Transverse colon (tissue), 4 donors: ENCODE data around the gene VAC14. TPM values are rescaled to one million over a fixed set of nuclear protein-coding genes. Genes with fewer than 3 reads are reported as not detected.

ENCODE experiments used
- DNase-seq: peaks from one replicate; pipeline ENCODE4 v3.0.0-alpha.2; 2019
- H3K27ac ChIP-seq, 4 donors: fragments of 200-600 bp; sonication (generic); 2 replicates each; pipeline ENCODE4 v1.5.1; 2016 to 2018; ENCODE audit warnings: inconsistent platforms in 4 of 4
- H3K27me3 ChIP-seq: fragments of 200-600 bp; sonication (generic); 2 replicates; pipeline ENCODE4 v1.5.1; 2017; ENCODE audit warnings: inconsistent platforms
- H3K36me3 ChIP-seq, 4 donors: fragments of 200-600 bp; sonication (generic); 2 replicates each; pipeline ENCODE4 v1.5.1; 2017 to 2019; ENCODE audit warnings: inconsistent platforms in 4 of 4
- H3K4me1 ChIP-seq, 4 donors: fragments of 200-600 bp; sonication (generic); 2 replicates each; pipeline ENCODE4 v1.5.1; 2017 to 2020; ENCODE audit warnings: inconsistent platforms in 4 of 4
- H3K4me3 ChIP-seq, 4 donors: fragments of 200-600 bp; sonication (generic); 1 replicate in 1 of 4; 2 replicates in 3 of 4; pipeline versions ENCODE4 v1.5.1 to v1.6.1; 2017 to 2019; ENCODE audit warnings: inconsistent platforms in 4 of 4
- H3K9me3 ChIP-seq, 2 donors: fragments of 200-600 bp; sonication (generic); 2 replicates each; pipeline ENCODE4 v1.5.1; 2017 to 2019; ENCODE audit warnings: inconsistent platforms in 2 of 2
- EP300 ChIP-seq: sonication (generic); formaldehyde crosslinking; IDR thresholded peaks from one replicate; pipeline ENCODE4 v1.6.1; 2017; ENCODE audit warnings: antibody characterized with exemption, low read depth
- POLR2A ChIP-seq: fragments of 450-650 bp; IDR thresholded peaks from one replicate; pipeline ENCODE4 v1.6.1; 2016; ENCODE audit warnings: antibody characterized with exemption, mild to moderate bottlenecking, moderate library complexity
- POLR2AphosphoS5 ChIP-seq, 3 donors: sonication (generic); formaldehyde crosslinking; IDR thresholded peaks; one replicate each; pipeline ENCODE4 v1.6.1; 2016; ENCODE audit warnings: antibody characterized with exemption in 3 of 3
- WGBS, 2 donors: methylation state at CpG; one replicate each; pipeline ENCODE4 v1.1.5; 2018; ENCODE audit warnings: low coverage in 1 of 2; 5-methylcytosine and 5-hydroxymethylcytosine counted together
- in situ Hi-C, 4 donors: fragments of 200-750 bp; cut with MboI; loops; one replicate each; pipeline versions ENCODE4 v1.15.0 to v1.15.1; 2017; ENCODE audit warnings: low sequenced_read_pairs in 3 of 4, low pct_ligation_motif_present in 1 of 4, low pct_unique_long_range_greater_than_20kb in 1 of 4
- intact Hi-C: fragments of 100-400 bp; cut with DNase I; formaldehyde crosslinking; loops from one replicate; pipeline ENCODE4 v1.15.1; 2023; ENCODE audit warnings: low total_unique reads
- total RNA-seq, 4 donors: library from RNA; depleted of rRNA; stranded (reverse); fragments of >200 nt; gene quantifications; one replicate each; pipeline ENCODE4 v1.1.0, GENCODE V29; 2016
- TF ChIP-seq, protein P1 (sequence below), 5 experiments: fragments of 200-600 bp in 3 of 5; fragments of 450-650 bp in 2 of 5; sonication (generic) in 3 of 5; IDR thresholded peaks; 1 replicate in 2 of 5; 2 replicates in 3 of 5; pipeline ENCODE4 v1.5.1; 2016 to 2017; ENCODE audit warnings: antibody characterized with exemption in 5 of 5, inconsistent platforms in 3 of 5, mild to moderate bottlenecking in 2 of 5, moderate library complexity in 1 of 5

VAC14 gene
- total RNA-seq, 4 donors from 2014 or later = 37.2 to 270 (median 64.3) TPM

DNA sequence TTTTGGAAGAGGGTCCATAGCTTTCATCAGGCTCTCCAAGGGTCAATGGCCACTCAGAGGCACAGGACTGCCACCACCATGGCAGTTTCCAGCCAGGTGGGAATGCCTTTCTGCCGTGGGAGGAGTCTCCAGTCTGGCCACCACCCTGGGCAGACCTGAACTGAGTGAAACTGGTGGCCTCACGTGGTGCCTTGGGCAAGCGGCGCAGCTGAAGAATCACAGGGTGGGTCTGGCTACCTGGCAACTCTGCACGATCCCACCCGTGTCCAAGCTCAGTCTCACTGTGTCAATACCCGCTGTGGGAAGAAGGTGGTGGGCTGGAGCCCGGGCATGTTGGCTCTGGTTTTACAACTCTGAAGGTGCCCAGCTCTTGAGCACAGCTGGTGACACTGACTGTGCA is 31.8 kb downstream of the VAC14 start:
- 99% methylated on average over 8 of the region's 8 CpGs; no CpG with 5 or more reads in 1 of the 2 donors for WGBS, 2 donors
- in situ Hi-C loops = loop anchor here in 3 of 4 donors (10.0 to 25.0 kb wide), 3 partner anchors 84 to 232 kb away; partner anchors contain the start of gene MTSS2 (in 1 of the 3)
- Histone ChIP-seq H3K4me3 (no peak overlapping the region), H3K27ac (no peak overlapping the region), H3K4me1 (no peaks in the 10 kb centered on the region), H3K9me3 (no peaks in the 10 kb centered on the region), H3K27me3 (no peaks in the 10 kb centered on the region), H3K36me3 (peaks cover 0 to 12% (median 0%) of the 10 kb centered on the region in 4 donors)
- no peak for DNase-seq
- intact Hi-C loops = no loop called here
- TF ChIP-seq POLR2AphosphoS5 (IDR thresholded peaks at IDR 0.05) = no peak
- TF ChIP-seq, protein P1, sequence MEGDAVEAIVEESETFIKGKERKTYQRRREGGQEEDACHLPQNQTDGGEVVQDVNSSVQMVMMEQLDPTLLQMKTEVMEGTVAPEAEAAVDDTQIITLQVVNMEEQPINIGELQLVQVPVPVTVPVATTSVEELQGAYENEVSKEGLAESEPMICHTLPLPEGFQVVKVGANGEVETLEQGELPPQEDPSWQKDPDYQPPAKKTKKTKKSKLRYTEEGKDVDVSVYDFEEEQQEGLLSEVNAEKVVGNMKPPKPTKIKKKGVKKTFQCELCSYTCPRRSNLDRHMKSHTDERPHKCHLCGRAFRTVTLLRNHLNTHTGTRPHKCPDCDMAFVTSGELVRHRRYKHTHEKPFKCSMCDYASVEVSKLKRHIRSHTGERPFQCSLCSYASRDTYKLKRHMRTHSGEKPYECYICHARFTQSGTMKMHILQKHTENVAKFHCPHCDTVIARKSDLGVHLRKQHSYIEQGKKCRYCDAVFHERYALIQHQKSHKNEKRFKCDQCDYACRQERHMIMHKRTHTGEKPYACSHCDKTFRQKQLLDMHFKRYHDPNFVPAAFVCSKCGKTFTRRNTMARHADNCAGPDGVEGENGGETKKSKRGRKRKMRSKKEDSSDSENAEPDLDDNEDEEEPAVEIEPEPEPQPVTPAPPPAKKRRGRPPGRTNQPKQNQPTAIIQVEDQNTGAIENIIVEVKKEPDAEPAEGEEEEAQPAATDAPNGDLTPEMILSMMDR (IDR thresholded peaks at IDR 0.05) = no peak
- no peak for TF ChIP-seq POLR2A
- TF ChIP-seq EP300 = no peak

DNA sequence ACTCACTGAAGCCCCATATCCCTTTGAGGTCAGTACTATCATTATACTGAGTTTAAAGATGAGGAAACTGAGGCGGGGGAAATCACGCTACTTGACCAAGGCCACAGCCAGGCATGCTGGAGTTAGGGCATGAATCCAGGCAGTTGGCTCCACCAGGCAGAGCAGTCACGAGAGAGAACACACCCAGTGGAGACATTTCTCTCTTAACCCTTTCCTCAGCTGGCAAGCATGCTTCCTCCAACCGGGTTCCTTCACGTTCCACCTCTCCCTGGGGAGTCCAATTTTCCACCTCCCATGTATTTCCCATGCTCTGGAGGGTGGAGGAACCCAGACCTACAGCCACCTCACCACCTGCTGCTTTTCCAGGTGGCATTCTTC is 32.8 kb downstream of the VAC14 start:
- Histone ChIP-seq H3K27ac (no peak overlapping the region), H3K36me3 (peaks cover 0 to 12% (median 0%) of the 10 kb centered on the region in 4 donors), H3K4me3 (no peak overlapping the region), H3K9me3 (no peaks in the 10 kb centered on the region), H3K4me1 (no peaks in the 10 kb centered on the region), H3K27me3 (no peaks in the 10 kb centered on the region)
- 68% methylated on average over 5 of the region's 5 CpGs; no CpG with 5 or more reads in 1 of the 2 donors for WGBS, 2 donors
- in situ Hi-C loops = loop anchor here in 3 of 4 donors (10.0 to 25.0 kb wide), 3 partner anchors 83 to 231 kb away; partner anchors contain the start of gene MTSS2 (in 1 of the 3)
- no peak for DNase-seq
- TF ChIP-seq POLR2AphosphoS5 (IDR thresholded peaks at IDR 0.05) = no peak
- TF ChIP-seq, protein P1 (IDR thresholded peaks at IDR 0.05) = no peak
- no peak for TF ChIP-seq EP300
- TF ChIP-seq POLR2A = no peak
- intact Hi-C loops = no loop called here

DNA sequence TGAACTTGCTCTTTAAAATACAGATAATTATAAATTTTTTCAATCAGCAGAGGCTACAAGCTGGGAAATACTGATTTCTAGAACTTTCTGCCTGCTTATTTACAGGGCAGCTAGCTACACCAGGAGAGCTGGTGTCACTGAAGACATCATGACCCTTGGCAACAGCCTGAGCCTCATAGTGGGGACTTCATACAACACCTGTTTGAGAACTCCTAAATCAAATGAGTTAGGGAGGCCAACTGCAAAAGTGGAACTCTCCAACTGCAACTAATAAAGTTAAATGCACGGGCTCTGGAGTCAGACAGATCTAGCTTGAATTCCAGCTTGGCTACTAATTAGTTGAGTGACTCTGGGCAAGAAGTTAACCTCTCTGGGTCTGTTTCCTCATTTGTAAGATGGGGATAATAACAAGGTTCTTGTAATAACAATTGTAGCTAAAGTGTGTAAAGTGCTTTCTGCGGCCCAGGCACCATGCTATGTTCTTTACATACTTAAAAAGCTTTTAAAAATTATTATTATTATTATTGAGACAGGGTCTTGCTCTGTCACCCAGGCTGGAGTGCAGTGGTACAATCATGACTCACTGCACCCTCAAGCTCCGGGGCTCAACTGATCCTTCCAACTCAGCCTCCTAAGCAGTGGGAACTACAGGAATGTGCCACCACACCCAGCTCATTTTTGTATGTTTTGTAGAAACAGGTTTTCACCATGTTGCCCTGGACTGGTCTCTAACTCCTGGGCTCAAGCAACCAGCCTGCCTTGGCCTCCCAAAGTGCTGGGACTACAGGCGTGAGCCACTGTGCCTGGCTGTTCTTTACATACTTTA is 33.4 kb downstream of the VAC14 start:
- intact Hi-C loops (no loop called here), in situ Hi-C loops (loop anchor here in 3 of 4 donors (10.0 to 25.0 kb wide), 3 partner anchors 83 to 230 kb away; partner anchors contain the start of gene MTSS2 (in 1 of the 3))
- TF ChIP-seq POLR2AphosphoS5 (IDR thresholded peaks at IDR 0.05) = no peak
- TF ChIP-seq EP300 = no peak
- TF ChIP-seq, protein P1 (IDR thresholded peaks at IDR 0.05) = no peak
- TF ChIP-seq POLR2A = no peak
- H3K4me3 ChIP-seq = no peak overlapping the region
- no peak for DNase-seq
- no peaks in the 10 kb centered on the region for H3K4me1 ChIP-seq
- H3K27ac ChIP-seq = no peak overlapping the region
- H3K27me3 ChIP-seq = no peaks in the 10 kb centered on the region
- WGBS, 2 donors = 51 to 83% methylated on average over 3 to 4 of the region's 4 CpGs
- no peaks in the 10 kb centered on the region for H3K9me3 ChIP-seq
- H3K36me3 ChIP-seq = peaks cover 0 to 12% (median 0%) of the 10 kb centered on the region in 4 donors

DNA sequence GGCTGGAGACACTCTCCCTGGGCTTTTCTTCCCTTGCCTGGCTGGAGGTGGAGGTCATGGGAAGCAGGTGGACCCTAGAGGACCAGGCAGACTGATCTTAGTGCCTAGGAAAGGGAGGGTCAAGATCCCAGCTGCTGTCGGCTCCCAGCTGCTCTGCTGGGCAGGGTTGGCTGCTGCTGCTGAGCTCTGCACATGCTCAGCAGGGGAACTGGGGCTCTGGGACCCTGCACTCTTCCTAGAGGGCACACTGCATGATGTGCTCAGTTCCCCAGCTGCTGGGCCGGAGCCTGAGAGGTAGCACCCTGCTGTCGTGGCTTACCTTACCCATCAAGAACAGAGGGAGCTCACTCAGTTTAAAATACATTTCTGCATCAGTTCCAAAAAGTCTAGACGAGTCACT is 34.3 kb downstream of the VAC14 start:
- Histone ChIP-seq H3K27ac (no peak overlapping the region), H3K36me3 (peaks cover 0 to 10% (median 0%) of the 10 kb centered on the region in 4 donors), H3K27me3 (no peaks in the 10 kb centered on the region), H3K9me3 (no peaks in the 10 kb centered on the region), H3K4me1 (no peaks in the 10 kb centered on the region), H3K4me3 (no peak overlapping the region)
- TF ChIP-seq EP300 = no peak
- TF ChIP-seq POLR2A = no peak
- TF ChIP-seq, protein P1 (IDR thresholded peaks at IDR 0.05) = no peak
- TF ChIP-seq POLR2AphosphoS5 (IDR thresholded peaks at IDR 0.05) = no peak
- DNase-seq = no peak
- in situ Hi-C loops = loop anchor here in 3 of 4 donors (10.0 to 25.0 kb wide), 3 partner anchors 82 to 229 kb away; partner anchors contain the start of gene MTSS2 (in 1 of the 3)
- 97% methylated on average over 4 of the region's 4 CpGs; no CpG with 5 or more reads in 1 of the 2 donors for WGBS, 2 donors
- intact Hi-C loops = no loop called here
